ENCODE results near the gene DMXL2. TPM values are rescaled to one million over a fixed set of nuclear protein-coding genes. Genes with fewer than 3 reads are reported as not detected.
"Not testable (repeated sequence)": the region's sequence is repeated elsewhere in the genome, so short reads cannot be mapped to it uniquely, and the experiment has no call there.

DMXL2 gene
- total RNA-seq, 2 experiments from 2014 or later: 6.1 TPM

GRCh38 chr15:51492528-51492927, 130.0 kb downstream of the DMXL2 start:
- no peak for DNase-seq
- no peaks in the 10 kb centered on the region for H3K4me1 Mint-ChIP-seq
- no peak overlapping the region for H3K4me3 Mint-ChIP-seq
- H3K36me3 Mint-ChIP-seq (ENCODE audit: low read depth): no peaks in the 10 kb centered on the region
- H3K27ac Mint-ChIP-seq: no peak overlapping the region
- ChIA-PET POLR2A (no interaction called here), CTCF (no interaction called here)
- H3K27me3 Mint-ChIP-seq: no peaks in the 10 kb centered on the region
- peaks cover 2% of the 10 kb centered on the region for H3K9me3 Mint-ChIP-seq

GRCh38 chr15:51491941-51492340, 130.6 kb downstream of the DMXL2 start:
- Mint-ChIP-seq H3K27me3 (no peaks in the 10 kb centered on the region), H3K27ac (no peak overlapping the region), H3K9me3 (peaks cover 2% of the 10 kb centered on the region), H3K36me3 (ENCODE audit: low read depth) (no peaks in the 10 kb centered on the region), H3K4me3 (no peak overlapping the region), H3K4me1 (no peaks in the 10 kb centered on the region)
- no peak for DNase-seq
- POLR2A ChIA-PET: no interaction called here
- CTCF ChIA-PET: no interaction called here

GRCh38 chr15:51484781-51485180, 137.8 kb downstream of the DMXL2 start:
- H3K4me3 Mint-ChIP-seq: no peak overlapping the region
- H3K4me1 Mint-ChIP-seq: no peaks in the 10 kb centered on the region
- peaks cover 13% of the 10 kb centered on the region for H3K9me3 Mint-ChIP-seq
- DNase-seq: no peak
- no peaks in the 10 kb centered on the region for H3K27me3 Mint-ChIP-seq
- H3K36me3 Mint-ChIP-seq (ENCODE audit: low read depth): peaks cover 10% of the 10 kb centered on the region
- POLR2A ChIA-PET: no interaction called here
- CTCF ChIA-PET: interaction anchor here (0.6 to 0.7 kb wide), 2 partner anchors 15 to 324 kb away, joined by 3 to 6 read pairs; no protein-coding TSS in a partner anchor
- no peak overlapping the region for H3K27ac Mint-ChIP-seq

GRCh38 chr15:51483985-51484384, 138.6 kb downstream of the DMXL2 start:
- no peaks in the 10 kb centered on the region for H3K27me3 Mint-ChIP-seq
- ChIA-PET CTCF (no interaction called here), POLR2A (no interaction called here)

GRCh38 chr15:51483520-51483919, 139.1 kb downstream of the DMXL2 start:
- Mint-ChIP-seq H3K4me1 (no peaks in the 10 kb centered on the region), H3K36me3 (ENCODE audit: low read depth) (peaks cover 10% of the 10 kb centered on the region)
- no peak for DNase-seq

More at GRCh38 chr15:51483985-51484384, 138.6 kb downstream of the DMXL2 start:
- Mint-ChIP-seq H3K9me3 (peaks cover 13% of the 10 kb centered on the region), H3K36me3 (ENCODE audit: low read depth) (peaks cover 10% of the 10 kb centered on the region), H3K27ac (no peak overlapping the region), H3K4me1 (no peaks in the 10 kb centered on the region), H3K4me3 (no peak overlapping the region)
- DNase-seq: no peak

GRCh38 chr15:51475736-51476135, 146.8 kb downstream of the DMXL2 start:
- H3K27me3 Mint-ChIP-seq: no peaks in the 10 kb centered on the region
- H3K36me3 Mint-ChIP-seq (ENCODE audit: low read depth): no peaks in the 10 kb centered on the region
- H3K27ac Mint-ChIP-seq: no peak overlapping the region
- no peaks in the 10 kb centered on the region for H3K4me1 Mint-ChIP-seq
- ChIA-PET CTCF (no interaction called here), POLR2A (no interaction called here)
- no peak for DNase-seq
- H3K9me3 Mint-ChIP-seq: no peaks in the 10 kb centered on the region
- no peak overlapping the region for H3K4me3 Mint-ChIP-seq

More at GRCh38 chr15:51483520-51483919, 139.1 kb downstream of the DMXL2 start:
- ChIA-PET POLR2A (no interaction called here), CTCF (no interaction called here)
- H3K9me3 Mint-ChIP-seq: peaks cover 13% of the 10 kb centered on the region
- no peak overlapping the region for H3K27ac Mint-ChIP-seq
- H3K4me3 Mint-ChIP-seq: no peak overlapping the region
- H3K27me3 Mint-ChIP-seq: no peaks in the 10 kb centered on the region

GRCh38 chr15:51470512-51470911, 152.1 kb downstream of the DMXL2 start:
- POLR2A ChIA-PET: no interaction called here
- Mint-ChIP-seq H3K4me3 (no peak overlapping the region), H3K4me1 (no peaks in the 10 kb centered on the region), H3K36me3 (ENCODE audit: low read depth) (no peaks in the 10 kb centered on the region), H3K27ac (no peak overlapping the region), H3K9me3 (no peaks in the 10 kb centered on the region), H3K27me3 (no peaks in the 10 kb centered on the region)
- no peak for DNase-seq
- CTCF ChIA-PET: interaction anchor here (0.6 kb wide), 1 partner anchor 14 kb away, joined by 6 read pairs; no protein-coding TSS in a partner anchor

- CTCF ChIA-PET: interaction anchor here (0.6 kb wide), 1 partner anchor 445 kb away, joined by 5 read pairs; no protein-coding TSS in a partner anchor
- H3K36me3 Mint-ChIP-seq (ENCODE audit: low read depth): no peaks in the 10 kb centered on the region
- POLR2A ChIA-PET: no interaction called here
Measured at GRCh38 chr15:51460796-51461195, 161.8 kb downstream of the DMXL2 start.

GRCh38 chr15:51450001-51450400, 172.6 kb downstream of the DMXL2 start:
- ChIA-PET CTCF (interaction anchor here (1.4 kb wide), 1 partner anchor 49 kb away, joined by 3 read pairs; no protein-coding TSS in a partner anchor), POLR2A (no interaction called here)
- Mint-ChIP-seq H3K27me3 (no peaks in the 10 kb centered on the region), H3K9me3 (no peaks in the 10 kb centered on the region), H3K4me3 (no peak overlapping the region), H3K4me1 (peaks cover 3% of the 10 kb centered on the region), H3K27ac (no peak overlapping the region), H3K36me3 (ENCODE audit: low read depth) (no peaks in the 10 kb centered on the region)
- DNase-seq: no peak

More at GRCh38 chr15:51460796-51461195, 161.8 kb downstream of the DMXL2 start:
- Mint-ChIP-seq H3K27me3 (no peaks in the 10 kb centered on the region), H3K4me1 (no peaks in the 10 kb centered on the region), H3K9me3 (no peaks in the 10 kb centered on the region), H3K27ac (no peak overlapping the region), H3K4me3 (no peak overlapping the region)
- DNase-seq: no peak

GRCh38 chr15:51448622-51449399, 173.8 kb downstream of the DMXL2 start:
- no peaks in the 10 kb centered on the region for H3K36me3 Mint-ChIP-seq (ENCODE audit: low read depth)
- no peak overlapping the region for H3K27ac Mint-ChIP-seq
- ChIA-PET CTCF (interaction anchor here (1.4 kb wide), 1 partner anchor 50 kb away, joined by 3 read pairs; no protein-coding TSS in a partner anchor), POLR2A (no interaction called here)
- DNase-seq: no peak
- H3K9me3 Mint-ChIP-seq: no peaks in the 10 kb centered on the region
- no peak overlapping the region for H3K4me3 Mint-ChIP-seq
- H3K4me1 Mint-ChIP-seq: peaks cover 3% of the 10 kb centered on the region
- no peaks in the 10 kb centered on the region for H3K27me3 Mint-ChIP-seq

- Mint-ChIP-seq H3K36me3 (ENCODE audit: low read depth) (no peaks in the 10 kb centered on the region), H3K4me3 (no peak overlapping the region), H3K27ac (no peak overlapping the region), H3K27me3 (no peaks in the 10 kb centered on the region), H3K4me1 (peaks cover 3% of the 10 kb centered on the region), H3K9me3 (no peaks in the 10 kb centered on the region)
- no peak for DNase-seq
- CTCF ChIA-PET: no interaction called here
- POLR2A ChIA-PET: no interaction called here
Measured at GRCh38 chr15:51447855-51448621, 174.5 kb downstream of the DMXL2 start.

- H3K27me3 Mint-ChIP-seq; H3K27ac Mint-ChIP-seq; H3K4me3 Mint-ChIP-seq; H3K9me3 Mint-ChIP-seq; DNase-seq; POLR2A ChIA-PET; CTCF ChIA-PET; H3K36me3 Mint-ChIP-seq (ENCODE audit: low read depth); H3K4me1 Mint-ChIP-seq: not testable (repeated sequence)
Measured at GRCh38 chr15:51446029-51446744, 176.4 kb downstream of the DMXL2 start.

GRCh38 chr15:51444807-51445206, 177.8 kb downstream of the DMXL2 start:
- H3K4me3 Mint-ChIP-seq: no peak overlapping the region
- POLR2A ChIA-PET: no interaction called here
- CTCF ChIA-PET: no interaction called here
- no peak overlapping the region for H3K27ac Mint-ChIP-seq
- H3K9me3 Mint-ChIP-seq: no peaks in the 10 kb centered on the region
- peaks cover 3% of the 10 kb centered on the region for H3K4me1 Mint-ChIP-seq
- H3K27me3 Mint-ChIP-seq: no peaks in the 10 kb centered on the region
- DNase-seq: no peak
- H3K36me3 Mint-ChIP-seq (ENCODE audit: low read depth): no peaks in the 10 kb centered on the region

All from activated CD4-positive, alpha-beta memory T cell treated with anti-CD3 and anti-CD28 coated beads, Interleukin-2, amount 10 ng/mL, durations not matched to agents 7 days and 5 days (primary cell).